ENCODE measurements around the gene ARHGAP44.
A peak's percentile ranks its signal among the peaks of the same experiment; 100 is the strongest.

The ARHGAP44 gene

DNA sequence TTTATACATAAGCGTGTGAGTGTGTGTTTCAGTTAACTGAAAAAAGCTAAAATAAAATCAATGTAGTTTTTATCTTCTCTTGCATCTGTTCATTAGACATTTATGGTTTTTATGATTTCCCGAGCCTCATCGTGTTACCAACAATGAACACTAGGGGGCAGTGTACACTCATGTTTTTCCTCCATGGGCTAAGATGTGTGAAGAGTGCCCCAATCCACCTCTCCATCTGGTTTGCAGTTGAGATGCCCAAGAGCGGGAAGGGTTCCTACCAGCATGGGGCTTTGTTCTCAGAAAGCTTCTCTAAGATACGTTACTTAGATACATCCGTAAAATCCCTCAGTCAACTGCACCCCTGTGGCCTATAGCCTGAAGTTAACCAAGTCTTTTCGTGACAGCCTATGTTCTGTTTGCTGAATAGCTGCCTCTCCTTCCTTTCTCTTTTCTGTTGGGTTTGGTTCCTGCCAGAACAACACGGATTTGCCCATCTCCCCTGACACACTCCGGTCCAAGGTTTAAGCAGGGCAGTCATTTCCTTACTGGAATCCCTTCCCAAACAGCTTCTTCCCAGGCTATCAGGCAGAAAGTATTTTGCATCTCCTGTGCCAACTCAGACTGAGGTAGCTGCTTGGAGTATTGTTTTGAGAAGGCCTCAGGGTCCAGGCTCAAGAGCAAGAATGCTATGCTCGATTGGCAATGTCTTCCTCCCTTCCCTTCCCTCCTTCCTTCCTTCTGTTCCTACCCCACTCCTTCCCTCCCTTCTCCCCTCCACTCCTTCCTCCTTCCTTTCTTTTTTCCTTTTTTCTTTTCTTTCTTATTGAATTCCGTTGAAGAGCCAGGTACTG lies 241.4 kb downstream of the ARHGAP44 start:
- DNase-seq: peak; percentile 58

DNA sequence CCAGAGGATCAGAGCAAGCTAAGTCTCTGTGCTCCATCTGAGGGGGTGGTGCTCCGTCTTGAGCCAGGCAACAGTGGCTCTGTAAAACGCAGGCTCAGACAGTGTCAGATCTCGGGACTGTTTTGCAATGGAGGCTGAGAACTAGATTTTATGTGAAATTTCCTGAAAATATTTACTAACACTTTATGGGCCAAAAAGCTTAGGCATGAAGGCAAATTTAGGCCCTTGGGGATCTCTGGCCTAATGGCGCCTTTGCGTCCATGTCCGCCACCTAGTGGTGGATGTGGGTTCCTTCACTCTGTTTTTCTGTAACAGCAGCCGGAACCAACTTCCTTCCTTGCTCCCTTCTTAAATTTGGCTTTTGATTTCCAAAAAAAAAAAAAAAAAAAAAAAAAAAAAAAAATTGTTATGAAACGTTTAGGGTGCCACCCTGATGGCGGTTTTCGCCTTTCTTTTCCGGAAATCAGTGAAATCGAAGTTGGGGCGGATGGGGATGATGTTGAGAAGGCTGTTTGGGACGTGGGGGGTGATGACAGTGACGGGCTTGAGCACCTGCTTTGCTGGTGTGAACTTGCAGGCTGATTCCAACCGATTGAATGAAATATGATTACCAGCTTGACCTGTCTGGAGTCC lies 242.5 kb downstream of the ARHGAP44 start:
- peak; percentile 60 for DNase-seq

DNA sequence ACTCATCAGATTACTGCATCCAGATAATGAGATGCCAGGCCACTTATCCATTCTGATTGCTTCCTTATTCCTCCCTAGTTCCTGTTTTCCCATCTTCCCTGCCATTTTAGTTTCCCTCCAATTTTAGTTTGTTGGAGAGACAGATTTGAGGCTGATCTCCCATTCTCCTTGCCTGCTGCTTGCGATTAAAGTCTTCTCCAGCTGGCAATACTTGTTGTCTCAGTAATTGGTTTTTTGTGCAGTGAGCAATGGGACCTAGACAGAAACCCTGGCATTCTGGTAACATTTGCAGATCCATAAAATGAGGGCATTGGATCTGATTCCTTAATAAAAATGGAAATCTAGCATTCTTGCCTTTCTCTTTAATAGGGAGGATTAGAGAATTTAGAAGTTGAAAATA lies 246.1 kb downstream of the ARHGAP44 start:
- no peak for DNase-seq

DNA sequence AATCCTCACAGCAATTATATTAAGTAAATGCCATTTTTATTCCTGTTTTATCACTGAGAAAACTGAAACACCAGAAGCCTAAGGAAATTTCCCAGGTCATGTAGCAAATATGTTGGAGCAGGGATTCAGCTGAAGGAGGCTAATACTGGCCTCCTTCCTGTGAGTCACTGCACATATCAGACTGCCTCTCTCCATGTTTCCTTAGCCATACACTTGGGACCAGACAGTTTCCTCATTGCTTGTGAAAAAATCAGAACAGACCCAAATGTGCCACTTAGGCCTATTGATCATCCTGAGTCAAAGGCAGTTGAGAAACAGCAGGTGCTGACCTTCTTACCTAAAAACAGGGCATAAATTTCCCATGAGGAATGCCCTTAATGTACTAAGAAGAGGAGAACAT lies 247.5 kb downstream of the ARHGAP44 start:
- DNase-seq: no peak

DNA sequence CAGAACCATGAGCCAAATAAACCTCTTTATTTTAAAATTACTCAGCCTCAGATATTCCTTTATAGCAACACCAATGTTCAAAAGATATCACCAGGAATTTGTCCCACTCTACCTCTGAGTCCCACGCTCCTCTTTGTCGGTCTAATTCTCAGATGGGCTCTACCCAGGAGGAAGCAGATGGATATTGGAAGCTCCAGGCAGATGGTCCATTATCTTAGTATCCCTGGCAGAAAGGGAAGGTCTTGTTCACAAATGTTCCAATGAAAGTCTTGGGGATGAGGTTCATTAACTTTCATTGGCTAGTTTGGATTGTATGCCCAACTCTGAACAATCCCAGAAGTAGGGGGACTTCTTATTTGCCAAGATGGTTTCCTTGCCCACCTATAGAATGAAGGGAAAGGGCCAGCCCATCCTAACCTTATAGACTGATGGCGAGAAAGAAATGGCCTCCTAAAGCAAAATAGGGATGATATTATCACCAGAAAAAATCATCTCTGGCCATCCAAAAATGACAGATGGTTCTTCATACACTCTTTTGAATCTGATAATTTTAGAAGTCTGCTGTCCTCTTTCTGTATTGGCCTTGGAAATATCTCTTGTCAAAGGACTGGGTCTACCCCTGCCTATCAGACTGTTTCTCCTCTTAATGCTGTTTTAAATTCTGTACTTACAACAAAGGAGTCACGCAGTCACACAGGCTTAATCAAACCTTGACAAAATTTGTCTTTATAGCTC lies 249.8 kb downstream of the ARHGAP44 start:
- DNase-seq: no peak

All from stimulated activated CD4-positive, alpha-beta T cell treated with anti-CD3 and anti-CD28 coated beads, Interleukin-15, amount 100 ng/mL, for 24 hours (primary cell).